ENCODE results near the gene DCAF8L2. TPM values are rescaled to one million over a fixed set of nuclear protein-coding genes. Genes with fewer than 3 reads are reported as not detected.
"Not testable (repeated sequence)": the region's sequence is repeated elsewhere in the genome, so short reads cannot be mapped to it uniquely, and the experiment has no call there.

DCAF8L2 gene
- total RNA-seq = not detected

GRCh38 chrX:27590044-27590443 is at the start of gene DCAF8L2:
DCAF8L2 (plus strand) TSS chrX:27590344; CDS start chrX:27746896, 156,552 bp downstream.
- ATAC-seq (replicated peaks) = no peak
- H3K4me1 Mint-ChIP-seq = no peaks in the 10 kb centered on the region
- H3K36me3 Mint-ChIP-seq (ENCODE audit: low read depth) = no peaks in the 10 kb centered on the region
- peaks cover 4% of the 10 kb centered on the region for H3K9me3 Mint-ChIP-seq
- H3K4me3 Mint-ChIP-seq = no peak within 1 kb of the TSS
- no peaks in the 10 kb centered on the region for H3K27me3 Mint-ChIP-seq
- no peak within 1 kb of the TSS for H3K27ac Mint-ChIP-seq

- H3K36me3 Mint-ChIP-seq (ENCODE audit: low read depth); H3K9me3 Mint-ChIP-seq; H3K4me3 Mint-ChIP-seq; H3K27ac Mint-ChIP-seq; H3K27me3 Mint-ChIP-seq; H3K4me1 Mint-ChIP-seq; ATAC-seq (replicated peaks): not testable (repeated sequence)
Measured at GRCh38 chrX:27541161-27541560, 49.0 kb upstream of the DCAF8L2 start.

- Mint-ChIP-seq H3K27ac (no peak overlapping the region), H3K27me3 (no peaks in the 10 kb centered on the region), H3K4me3 (no peak overlapping the region), H3K36me3 (ENCODE audit: low read depth) (no peaks in the 10 kb centered on the region), H3K9me3 (no peaks in the 10 kb centered on the region), H3K4me1 (no peaks in the 10 kb centered on the region)
- no peak for ATAC-seq (replicated peaks)
Measured at GRCh38 chrX:27548624-27549023, 41.5 kb upstream of the DCAF8L2 start.

DNA sequence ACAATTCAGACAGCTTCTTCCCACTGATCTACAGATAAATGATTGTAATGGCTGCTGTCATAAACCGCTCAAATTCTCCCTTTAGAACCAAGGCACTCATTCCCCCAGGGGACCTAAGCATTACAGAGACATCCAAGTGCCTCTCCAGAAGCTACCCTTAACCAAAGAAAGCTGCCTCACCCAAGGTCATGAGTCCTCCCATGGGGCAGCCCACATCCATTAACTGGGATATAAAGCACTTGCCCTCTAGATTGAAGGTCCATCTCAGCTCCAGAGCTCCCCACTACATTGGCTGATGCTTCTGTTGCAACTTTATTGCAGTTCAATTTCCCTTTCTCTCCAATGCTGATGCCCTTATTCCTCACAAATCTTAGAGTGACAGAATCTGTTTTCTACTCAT is 40.5 kb upstream of the DCAF8L2 start:
- ATAC-seq (replicated peaks) = no peak
- no peaks in the 10 kb centered on the region for H3K9me3 Mint-ChIP-seq
- H3K4me1 Mint-ChIP-seq = no peaks in the 10 kb centered on the region
- no peaks in the 10 kb centered on the region for H3K27me3 Mint-ChIP-seq
- no peak overlapping the region for H3K27ac Mint-ChIP-seq
- no peaks in the 10 kb centered on the region for H3K36me3 Mint-ChIP-seq (ENCODE audit: low read depth)
- no peak overlapping the region for H3K4me3 Mint-ChIP-seq

- Mint-ChIP-seq H3K4me1 (no peaks in the 10 kb centered on the region), H3K27me3 (no peaks in the 10 kb centered on the region), H3K36me3 (ENCODE audit: low read depth) (no peaks in the 10 kb centered on the region), H3K4me3 (no peak overlapping the region), H3K27ac (no peak overlapping the region), H3K9me3 (no peaks in the 10 kb centered on the region)
- ATAC-seq (replicated peaks) = no peak
Measured at GRCh38 chrX:27555514-27555913, 34.6 kb upstream of the DCAF8L2 start.

- no peak overlapping the region for H3K4me3 Mint-ChIP-seq
- H3K27ac Mint-ChIP-seq = no peak overlapping the region
- H3K27me3 Mint-ChIP-seq = no peaks in the 10 kb centered on the region
- H3K36me3 Mint-ChIP-seq (ENCODE audit: low read depth) = no peaks in the 10 kb centered on the region
- H3K9me3 Mint-ChIP-seq = no peaks in the 10 kb centered on the region
- H3K4me1 Mint-ChIP-seq = no peaks in the 10 kb centered on the region
- ATAC-seq (replicated peaks) = no peak
Measured at GRCh38 chrX:27565992-27566391, 24.2 kb upstream of the DCAF8L2 start.

GRCh38 chrX:27571164-27571563 is 19.0 kb upstream of the DCAF8L2 start:
- no peaks in the 10 kb centered on the region for H3K36me3 Mint-ChIP-seq (ENCODE audit: low read depth)
- H3K27me3 Mint-ChIP-seq = no peaks in the 10 kb centered on the region
- H3K4me3 Mint-ChIP-seq = no peak overlapping the region
- H3K4me1 Mint-ChIP-seq = no peaks in the 10 kb centered on the region
- H3K9me3 Mint-ChIP-seq = no peaks in the 10 kb centered on the region
- no peak overlapping the region for H3K27ac Mint-ChIP-seq
- ATAC-seq (replicated peaks) = no peak

DNA sequence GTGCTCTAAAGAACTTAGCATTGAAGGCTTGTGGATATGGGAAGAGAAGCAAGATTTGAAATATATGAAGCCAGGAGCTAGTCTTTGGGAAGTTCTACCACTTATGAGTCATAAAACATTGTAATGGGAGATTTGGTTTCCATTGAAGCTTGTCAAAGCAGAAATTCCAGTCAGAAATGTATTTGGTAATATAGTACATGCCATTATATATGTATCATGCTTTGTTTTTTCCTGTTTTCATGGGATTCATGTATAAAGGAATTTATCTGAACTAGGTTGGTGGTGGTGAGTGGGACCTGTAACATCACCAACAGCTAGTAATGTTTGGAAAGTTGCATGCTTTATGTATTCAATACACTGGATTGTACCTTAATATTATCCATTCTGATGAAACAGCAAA is 14.6 kb upstream of the DCAF8L2 start:
- no peaks in the 10 kb centered on the region for H3K4me1 Mint-ChIP-seq
- no peaks in the 10 kb centered on the region for H3K9me3 Mint-ChIP-seq
- ATAC-seq (replicated peaks) = no peak
- H3K36me3 Mint-ChIP-seq (ENCODE audit: low read depth) = no peaks in the 10 kb centered on the region
- no peaks in the 10 kb centered on the region for H3K27me3 Mint-ChIP-seq
- H3K4me3 Mint-ChIP-seq = no peak overlapping the region
- H3K27ac Mint-ChIP-seq = no peak overlapping the region

DNA sequence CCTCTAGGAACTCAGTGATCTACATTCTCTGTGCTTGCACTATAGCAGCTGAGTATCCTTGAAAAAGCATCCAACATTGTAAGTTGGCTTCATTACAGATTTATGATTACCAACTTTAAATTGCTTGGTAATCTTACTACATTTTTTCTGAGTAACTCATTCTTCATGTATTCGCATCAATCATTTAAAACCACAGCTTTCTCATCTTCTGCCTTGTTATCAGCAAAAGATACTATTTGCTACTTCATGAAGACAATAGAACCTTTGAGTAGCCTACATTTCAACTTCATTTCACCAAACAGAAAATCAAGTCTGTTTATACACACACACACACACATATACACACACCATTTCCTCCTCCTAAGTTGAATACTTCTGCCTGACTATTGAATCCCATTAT is 6.2 kb upstream of the DCAF8L2 start:
- H3K9me3 Mint-ChIP-seq = no peaks in the 10 kb centered on the region
- no peaks in the 10 kb centered on the region for H3K27me3 Mint-ChIP-seq
- H3K27ac Mint-ChIP-seq = no peak overlapping the region
- ATAC-seq (replicated peaks) = no peak
- H3K36me3 Mint-ChIP-seq (ENCODE audit: low read depth) = no peaks in the 10 kb centered on the region
- H3K4me3 Mint-ChIP-seq = no peak overlapping the region
- no peaks in the 10 kb centered on the region for H3K4me1 Mint-ChIP-seq

DNA sequence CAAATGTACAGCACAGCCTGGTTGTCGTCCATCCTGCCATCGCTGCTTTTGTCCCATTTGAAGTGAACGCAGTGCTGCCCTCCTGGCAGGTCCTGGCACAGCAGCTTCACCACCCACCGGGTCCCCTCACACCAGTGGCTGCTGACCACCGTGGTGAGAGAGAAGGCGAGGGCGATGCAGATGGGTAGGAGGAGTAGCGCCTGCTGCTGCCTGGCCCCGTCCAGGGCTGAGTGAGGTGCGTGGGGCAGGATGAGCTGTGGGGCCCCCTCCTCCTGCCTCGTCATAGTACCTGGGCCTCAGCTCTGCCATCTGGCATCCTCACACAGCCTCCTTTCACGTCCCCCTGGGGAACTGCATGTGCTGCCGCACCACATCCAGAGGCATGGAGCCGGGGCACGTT is 1.8 kb downstream of the DCAF8L2 start:
- ATAC-seq (replicated peaks) = no peak
- Mint-ChIP-seq H3K36me3 (ENCODE audit: low read depth) (no peaks in the 10 kb centered on the region), H3K4me3 (no peak overlapping the region), H3K4me1 (no peaks in the 10 kb centered on the region), H3K27ac (no peak overlapping the region), H3K9me3 (peaks cover 4% of the 10 kb centered on the region), H3K27me3 (no peaks in the 10 kb centered on the region)

- Mint-ChIP-seq H3K9me3 (peaks cover 4% of the 10 kb centered on the region), H3K4me3 (no peak overlapping the region), H3K36me3 (ENCODE audit: low read depth) (no peaks in the 10 kb centered on the region), H3K27ac (no peak overlapping the region), H3K27me3 (no peaks in the 10 kb centered on the region), H3K4me1 (no peaks in the 10 kb centered on the region)
- no peak for ATAC-seq (replicated peaks)
Measured at GRCh38 chrX:27597508-27597907, 7.4 kb downstream of the DCAF8L2 start.

- Mint-ChIP-seq H3K27ac (no peak overlapping the region), H3K9me3 (peaks cover under 1% of the 10 kb centered on the region), H3K27me3 (no peaks in the 10 kb centered on the region), H3K36me3 (ENCODE audit: low read depth) (no peaks in the 10 kb centered on the region), H3K4me1 (no peaks in the 10 kb centered on the region), H3K4me3 (no peak overlapping the region)
- ATAC-seq (replicated peaks) = no peak
Measured at GRCh38 chrX:27598312-27598711, 8.2 kb downstream of the DCAF8L2 start.

GRCh38 chrX:27599928-27600327 is 9.8 kb downstream of the DCAF8L2 start:
- ATAC-seq (replicated peaks) = no peak
- Mint-ChIP-seq H3K4me3 (no peak overlapping the region), H3K27ac (no peak overlapping the region), H3K27me3 (no peaks in the 10 kb centered on the region), H3K4me1 (no peaks in the 10 kb centered on the region), H3K36me3 (ENCODE audit: low read depth) (no peaks in the 10 kb centered on the region), H3K9me3 (no peaks in the 10 kb centered on the region)

- Mint-ChIP-seq H3K27ac (no peak overlapping the region), H3K4me3 (no peak overlapping the region)
Measured at GRCh38 chrX:27600686-27601085, 10.5 kb downstream of the DCAF8L2 start.

GRCh38 chrX:27608671-27609070 is 18.5 kb downstream of the DCAF8L2 start:
- H3K9me3 Mint-ChIP-seq = no peaks in the 10 kb centered on the region
- no peak for ATAC-seq (replicated peaks)
- H3K36me3 Mint-ChIP-seq (ENCODE audit: low read depth) = no peaks in the 10 kb centered on the region
- H3K27me3 Mint-ChIP-seq = no peaks in the 10 kb centered on the region
- H3K4me3 Mint-ChIP-seq = no peak overlapping the region
- no peaks in the 10 kb centered on the region for H3K4me1 Mint-ChIP-seq
- no peak overlapping the region for H3K27ac Mint-ChIP-seq

More at GRCh38 chrX:27600686-27601085, 10.5 kb downstream of the DCAF8L2 start:
- no peak for ATAC-seq (replicated peaks)
- H3K9me3 Mint-ChIP-seq = no peaks in the 10 kb centered on the region
- no peaks in the 10 kb centered on the region for H3K27me3 Mint-ChIP-seq
- no peaks in the 10 kb centered on the region for H3K4me1 Mint-ChIP-seq
- H3K36me3 Mint-ChIP-seq (ENCODE audit: low read depth) = no peaks in the 10 kb centered on the region

DNA sequence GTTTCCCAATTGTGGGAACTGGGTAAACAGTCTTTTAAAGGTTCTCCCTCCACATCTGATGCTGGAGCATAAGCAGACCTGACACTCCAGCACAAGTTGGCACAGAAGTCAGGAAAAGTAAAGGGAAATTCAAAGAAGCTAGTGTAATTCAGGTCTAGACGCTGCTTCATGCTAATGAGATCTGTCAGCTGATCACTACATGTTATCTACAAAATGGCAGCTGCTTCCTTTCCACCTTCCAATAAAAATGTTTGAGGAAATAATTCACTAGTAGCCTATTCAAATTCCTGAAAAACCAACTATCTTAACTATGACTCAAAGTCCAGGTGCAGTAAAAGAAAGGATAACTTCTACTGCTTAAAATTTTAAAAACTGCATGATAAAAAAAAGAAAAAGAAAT is 29.3 kb downstream of the DCAF8L2 start:
- Mint-ChIP-seq H3K4me1 (no peaks in the 10 kb centered on the region), H3K36me3 (ENCODE audit: low read depth) (no peaks in the 10 kb centered on the region), H3K4me3 (no peak overlapping the region), H3K27me3 (no peaks in the 10 kb centered on the region), H3K27ac (no peak overlapping the region), H3K9me3 (no peaks in the 10 kb centered on the region)
- ATAC-seq (replicated peaks) = no peak
